Heart right ventricle (tissue), 16 donors: ENCODE data around the gene KIAA1671. TPM values are rescaled to one million over a fixed set of nuclear protein-coding genes. Genes with fewer than 3 reads are reported as not detected.

Experiments
- ATAC-seq, 8 donors: fragments of 200-7000 bp; cut with Tn5 transposase; one replicate each; pipeline ENCODE4 v1.9.1; 2020; ENCODE audit warnings: mild to moderate bottlenecking in 8 of 8, moderate library complexity in 8 of 8, moderate number of reproducible peaks in 1 of 8
- DNase-seq, 2 donors: peaks; one replicate each; pipeline ENCODE4 v3.0.0-alpha.2; 2020
- H3K27ac ChIP-seq, 10 donors: fragments of 200-600 bp; sonication (generic) in 2 of 10; one replicate each; pipeline versions ENCODE4 v1.5.0 to v1.8.0; 2020 to 2022; ENCODE audit warnings: mild to moderate bottlenecking in 3 of 10
- H3K27me3 ChIP-seq, 7 donors: fragments of 200-600 bp; one replicate each; pipeline ENCODE4 v1.8.0; 2021 to 2022; ENCODE audit warnings: mild to moderate bottlenecking in 2 of 7
- H3K36me3 ChIP-seq, 9 donors: fragments of 200-600 bp; sonication (generic) in 1 of 9; one replicate each; pipeline versions ENCODE4 v1.5.0 to v1.8.0; 2020 to 2022; ENCODE audit warnings: mild to moderate bottlenecking in 2 of 9
- H3K4me1 ChIP-seq, 9 donors: fragments of 200-600 bp; sonication (generic) in 1 of 9; one replicate each; pipeline versions ENCODE4 v1.5.0 to v1.8.0; 2020 to 2022; ENCODE audit warnings: mild to moderate bottlenecking in 4 of 9
- H3K4me3 ChIP-seq, 10 donors: fragments of 200-600 bp; sonication (generic) in 2 of 10; one replicate each; pipeline versions ENCODE4 v1.5.0 to v1.8.0; 2020 to 2022; ENCODE audit warnings: mild to moderate bottlenecking in 7 of 10, moderate library complexity in 2 of 10
- H3K9me3 ChIP-seq, 11 donors: fragments of 200-600 bp in 10 of 11; sonication (generic) in 2 of 11; one replicate each; pipeline versions ENCODE4 v1.5.0 to v1.8.0; 2013 to 2022; ENCODE audit warnings: mild to moderate bottlenecking in 2 of 11, control low read depth in 1 of 11, moderate library complexity in 1 of 11
- CTCF ChIP-seq, 9 donors: fragments of 200-600 bp; sonication (generic) in 2 of 9; IDR thresholded peaks; one replicate each; pipeline versions ENCODE4 v1.5.0 to v1.8.0; 2021 to 2022; ENCODE audit warnings: antibody characterized with exemption in 9 of 9, mild to moderate bottlenecking in 5 of 9, moderate library complexity in 1 of 9
- WGBS, 2 donors: extraction: QIAGEN DNeasy Blood & Tissue Kit; methylation state at CpG; one replicate each; pipeline ENCODE4 v1.1.7; 2013; ENCODE audit warnings: inconsistent platforms in 1 of 2; 5-methylcytosine and 5-hydroxymethylcytosine counted together
- intact Hi-C, 10 donors: fragments of 100-400 bp; cut with DNase I; formaldehyde crosslinking; loops; one replicate each; pipeline versions ENCODE4 v1.11.1 to v1.14.2; 2022
- polyA plus RNA-seq, 2 donors: library from polyadenylated mRNA; stranded (reverse); fragments of 200-250 nt; gene quantifications; one replicate each; pipeline ENCODE4 v1.2.3, GENCODE V29; 2013
- total RNA-seq, 10 donors: library from RNA; stranded (reverse); fragmentation: NEBNext Ultra II Directional in 3 of 10; extraction: Animal tissue kit (Norgen Biotek cat#: 25700) in 3 of 10; gene quantifications; one replicate each; pipeline versions ENCODE4 v1.2.1 to v1.2.4, GENCODE V29; 2021 to 2023
- donor health status: Arrhythmogenic right ventricular cardiomyopathy.
- donor health status: ischemic (EF 13 %, LVEDD 7.1; RV severe dilation, severe dysfunction).
- donor health status: healthy with polysubstance abuse.
- donor health status: DM: no; HTN: yes; CAD: no.
- donor health status: DM: no; HTN: no; CAD: no.
- donor health status: ischemic (EF 25% LVEDD 6.9; RV normal size, moderate dysfunction).
- donor health status: ischemic (EF 25% LVEDD 5.7; RV mildly dilated, moderate dysfunction).
- donor health status: healthy.
- donor health status: DM: yes; HTN: yes; CAD: no.
- donor health status: Ischemic cardiomyopathy.
- donor health status: ischemic (EF 35%, LVEDD 5.7; RV mildly dilated, moderate dysfunction).
- donor health status: nonischemic (EF 11% LVEDD 7.7; RV severe dilation, severe dysfunction).
- donor health status: DM: yes; HTN: yes; CAD: no.
- donor health status: PGD.
- donor health status: ischemic (EF 29% LVEDD 5.4; RV normal size, mild dysfunction).
- donor health status: nonischemic (EF 23%, LVEDD 6.1; RV moderate dilation, normal function).

KIAA1671 gene
- total and polyA plus RNA-seq, 12 donors = 2.9 to 26.2 (median 13.7) TPM

GRCh38 chr22:24973872-24974271 is 21.4 kb downstream of the KIAA1671 start:
- 71 to 78% methylated on average over 6 of the region's 6 CpGs for WGBS, 2 donors
- ATAC-seq (no peak), DNase-seq (no peak)
- H3K27me3 ChIP-seq = no peaks in the 10 kb centered on the region
- no peak overlapping the region for H3K4me3 ChIP-seq
- intact Hi-C loops = loop anchor here in 2 of 10 donors (5.0 kb wide), 2 partner anchors 43 to 53 kb away; no protein-coding TSS in a partner anchor
- no peaks in the 10 kb centered on the region for H3K36me3 ChIP-seq
- H3K4me1 ChIP-seq = peaks cover 30 to 91% (median 55%) of the 10 kb centered on the region in 9 donors
- peak overlapping the region in 6 of 10 donors; percentile 17 to 39 (median 30) for H3K27ac ChIP-seq
- H3K9me3 ChIP-seq = no peaks in the 10 kb centered on the region
- TF ChIP-seq CTCF (IDR thresholded peaks at IDR 0.05) = no peak

GRCh38 chr22:24975125-24975640 is 22.7 kb downstream of the KIAA1671 start:
- intact Hi-C loops = no loop called here
- H3K27me3 ChIP-seq = no peaks in the 10 kb centered on the region
- WGBS, 2 donors = 93% methylated on average over 5 of the region's 5 CpGs

DNA sequence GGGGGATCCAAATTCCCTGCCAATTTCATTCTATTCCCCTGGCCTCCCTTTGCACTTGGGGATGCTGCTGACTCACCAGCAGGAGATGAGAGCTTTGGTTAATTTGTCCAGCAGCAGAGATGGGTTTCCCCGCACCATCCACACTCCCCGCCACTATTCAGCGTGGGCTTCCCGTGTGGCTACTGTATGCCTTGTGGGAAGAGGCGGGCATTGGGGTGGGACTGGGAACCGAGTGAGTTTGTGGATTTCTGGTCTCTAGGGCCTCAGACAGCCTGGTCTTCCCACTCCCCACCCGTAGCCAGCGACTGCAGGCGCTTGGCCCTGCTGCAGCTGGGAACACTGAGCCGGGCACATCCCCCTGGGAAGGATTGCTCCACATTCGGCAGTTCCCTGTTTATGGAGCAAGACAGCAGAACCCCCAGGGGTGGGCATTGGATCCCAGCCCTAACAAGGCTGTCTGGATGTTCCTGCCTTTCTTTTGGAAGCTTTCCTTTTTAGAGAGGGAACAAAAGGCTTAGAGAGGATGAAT is 23.4 kb downstream of the KIAA1671 start:
- Histone ChIP-seq H3K4me1 (peaks cover 25 to 83% (median 40%) of the 10 kb centered on the region in 9 donors), H3K4me3 (peak overlapping the region in 2 of 10 donors; percentile 5 to 15), H3K27ac (peak overlapping the region; percentile 51 to 92 (median 82)), H3K27me3 (no peaks in the 10 kb centered on the region), H3K9me3 (no peaks in the 10 kb centered on the region), H3K36me3 (no peaks in the 10 kb centered on the region)
- TF ChIP-seq CTCF (IDR thresholded peaks at IDR 0.05) = no peak
- intact Hi-C loops = no loop called here
- WGBS, 2 donors = 34 to 53% methylated on average over 11 of the region's 11 CpGs
- ATAC-seq (peak; percentile 28 to 76 (median 49)), DNase-seq (peak in 1 of 2 donors; percentile 75)

More at GRCh38 chr22:24975125-24975640, 22.7 kb downstream of the KIAA1671 start:
- Histone ChIP-seq H3K9me3 (no peaks in the 10 kb centered on the region), H3K4me3 (no peak overlapping the region), H3K4me1 (peaks cover 30 to 83% (median 47%) of the 10 kb centered on the region in 9 donors), H3K27ac (peak overlapping the region in 5 of 10 donors; percentile 78 to 92 (median 84)), H3K36me3 (no peaks in the 10 kb centered on the region)
- ATAC-seq (no peak), DNase-seq (no peak)
- TF ChIP-seq CTCF (IDR thresholded peaks at IDR 0.05) = no peak

- H3K4me1 ChIP-seq = peaks cover 24 to 83% (median 43%) of the 10 kb centered on the region in 9 donors
- H3K27me3 ChIP-seq = no peaks in the 10 kb centered on the region
- TF ChIP-seq CTCF (IDR thresholded peaks at IDR 0.05) = no peak
- no peaks in the 10 kb centered on the region for H3K36me3 ChIP-seq
- ATAC-seq (peak in 6 of 8 donors; percentile 3 to 35 (median 10)), DNase-seq (peak in 1 of 2 donors; percentile 30)
- intact Hi-C loops = no loop called here
- WGBS, 2 donors = 57 to 60% methylated on average over 18 of the region's 18 CpGs
- peak overlapping the region in 3 of 10 donors; percentile 5 to 24 (median 15) for H3K4me3 ChIP-seq
- no peaks in the 10 kb centered on the region for H3K9me3 ChIP-seq
- peak overlapping the region; percentile 51 to 92 (median 83) for H3K27ac ChIP-seq
Observed at GRCh38 chr22:24976442-24977218, 24.1 kb downstream of the KIAA1671 start.
